Jurkat, Clone E6-1 (cell line): ENCODE measurements around the gene POLR3A. TPM values are rescaled to one million over a fixed set of nuclear protein-coding genes. Genes with fewer than 3 reads are reported as not detected.
"Not testable (repeated sequence)": the region's sequence is repeated elsewhere in the genome, so short reads cannot be mapped to it uniquely, and the experiment has no call there.

Experiments used
- DNase-seq: peaks from one replicate; pipeline ENCODE4 v3.0.0-alpha.2; 2011; ENCODE audit warnings: low read depth, low spot score
- H3K4me3 ChIP-seq: 2 replicates; pipeline ENCODE4 v1.5.1; 2011; ENCODE audit warnings: mild to moderate bottlenecking, low read length, control low read depth, moderate library complexity
- polyA plus RNA-seq: library from polyadenylated mRNA; unstranded; fragments of >200 nt; gene quantifications from one replicate; pipeline ENCODE4 v1.2.1, GENCODE V29; 2012; ENCODE audit warnings: missing spikeins; ENCODE audit not compliant: insufficient read length, insufficient read depth

Gene POLR3A
- polyA plus RNA-seq, result 20.3 TPM

- DNase-seq, result peak; percentile 96
- H3K4me3 ChIP-seq, result peak within 1 kb of the TSS; percentile 85
These were observed at the start of gene POLR3A for GRCh38 chr10:78029269-78030226. Gene POLR3A (minus strand): TSS chr10:78029515. CDS start chr10:78029407, 108 bp downstream.

GRCh38 chr10:78078539-78079330 lies 49.4 kb upstream of the POLR3A start:
- DNase-seq, result no peak
- no peak overlapping the region for H3K4me3 ChIP-seq

- H3K4me3 ChIP-seq, DNase-seq: not testable (repeated sequence)
These were observed 46.5 kb upstream of the POLR3A start for GRCh38 chr10:78075806-78076205.

- H3K4me3 ChIP-seq, result no peak overlapping the region
- no peak for DNase-seq
These were observed 43.2 kb upstream of the POLR3A start for GRCh38 chr10:78072504-78072903.

GRCh38 chr10:78071857-78072179 lies 42.5 kb upstream of the POLR3A start:
- DNase-seq, result no peak
- H3K4me3 ChIP-seq, result no peak overlapping the region

GRCh38 chr10:78071140-78071856 lies 42.0 kb upstream of the POLR3A start:
- H3K4me3 ChIP-seq, result no peak overlapping the region
- DNase-seq, result no peak

GRCh38 chr10:78070726-78071125 lies 41.4 kb upstream of the POLR3A start:
- no peak overlapping the region for H3K4me3 ChIP-seq
- no peak for DNase-seq

- DNase-seq, H3K4me3 ChIP-seq: not testable (repeated sequence)
These were observed 40.7 kb upstream of the POLR3A start for GRCh38 chr10:78070064-78070463.

- H3K4me3 ChIP-seq, result no peak overlapping the region
- no peak for DNase-seq
These were observed 39.8 kb upstream of the POLR3A start for GRCh38 chr10:78069151-78069550.

GRCh38 chr10:78066728-78067430 lies 37.6 kb upstream of the POLR3A start:
- no peak overlapping the region for H3K4me3 ChIP-seq
- DNase-seq, result no peak

- DNase-seq, result no peak
- H3K4me3 ChIP-seq, result no peak overlapping the region
These were observed 36.7 kb upstream of the POLR3A start for GRCh38 chr10:78066012-78066411.

- peak; percentile 93 for DNase-seq
- H3K4me3 ChIP-seq, result no peak overlapping the region
These were observed 36.3 kb upstream of the POLR3A start for GRCh38 chr10:78065611-78066010.

GRCh38 chr10:78064919-78065318 lies 35.6 kb upstream of the POLR3A start:
- not testable (repeated sequence) for H3K4me3 ChIP-seq, DNase-seq

GRCh38 chr10:78063236-78063635 lies 33.9 kb upstream of the POLR3A start:
- no peak overlapping the region for H3K4me3 ChIP-seq
- peak; percentile 48 for DNase-seq

- H3K4me3 ChIP-seq, result peak overlapping the region; percentile 20
- peak; percentile 95 for DNase-seq
These were observed 33.0 kb upstream of the POLR3A start for GRCh38 chr10:78062296-78062695.

GRCh38 chr10:78059906-78060702 lies 30.8 kb upstream of the POLR3A start:
- no peak for DNase-seq
- H3K4me3 ChIP-seq, result no peak overlapping the region

GRCh38 chr10:78058562-78058961 lies 29.2 kb upstream of the POLR3A start:
- H3K4me3 ChIP-seq, result no peak overlapping the region
- no peak for DNase-seq

- no peak overlapping the region for H3K4me3 ChIP-seq
- DNase-seq, result no peak
These were observed 24.0 kb upstream of the POLR3A start for GRCh38 chr10:78053211-78053868.
